IMR-90 (cell line): ENCODE data around the gene TCF12.

Experiments
- CEBPB ChIP-seq: IDR thresholded peaks from 2 replicates; pipeline ENCODE4 v1.6.1; 2012; ENCODE audit warnings: low read depth, low read length, improper control_type of control experiment
- FOS ChIP-seq: fragments of 150-350 bp; IDR thresholded peaks from 2 replicates; pipeline ENCODE4 v1.6.1; 2016; ENCODE audit warnings: low read depth, low read length
- MAFK ChIP-seq: IDR thresholded peaks from 2 replicates; pipeline ENCODE4 v1.6.1; 2012; ENCODE audit warnings: low read depth, low read length, improper control_type of control experiment
- MAZ ChIP-seq: IDR thresholded peaks from 2 replicates; pipeline ENCODE4 v1.6.1; 2012; ENCODE audit warnings: low read depth, mild to moderate bottlenecking, low read length, improper control_type of control experiment, moderate library complexity, borderline replicate concordance
- MXI1 ChIP-seq: IDR thresholded peaks from 2 replicates; pipeline ENCODE4 v1.6.1; 2012; ENCODE audit warnings: low read depth, mild to moderate bottlenecking, low read length, moderate library complexity, borderline replicate concordance
- POLR2A ChIP-seq: IDR thresholded peaks from 2 replicates; pipeline ENCODE4 v1.6.1; 2012; ENCODE audit warnings: mild to moderate bottlenecking, low read depth, low read length
- RAD21 ChIP-seq: IDR thresholded peaks from 2 replicates; pipeline ENCODE4 v1.6.1; 2012; ENCODE audit warnings: low read length, improper control_type of control experiment
- RCOR1 ChIP-seq: IDR thresholded peaks from 2 replicates; pipeline ENCODE4 v1.6.1; 2012; ENCODE audit warnings: mild to moderate bottlenecking, low read length, improper control_type of control experiment; ENCODE audit not compliant: insufficient replicate concordance
- RFX5 ChIP-seq: IDR thresholded peaks from 2 replicates; pipeline ENCODE4 v1.8.0; 2012; ENCODE audit warnings: low read depth, mild to moderate bottlenecking, low read length, moderate library complexity
- SMC3 ChIP-seq: fragments of 150-350 bp; IDR thresholded peaks from 2 replicates; pipeline ENCODE4 v1.6.1; 2016; ENCODE audit warnings: low read depth, mild to moderate bottlenecking, antibody characterized with exemption, low read length, moderate library complexity
- TF ChIP-seq, protein P1 (sequence below): fragments of 150-350 bp; IDR thresholded peaks from 2 replicates; pipeline ENCODE4 v1.6.1; 2017; ENCODE audit warnings: mild to moderate bottlenecking, antibody characterized with exemption, low read length, low read depth
- TF ChIP-seq, protein P2 (sequence below): conservative IDR thresholded peaks from 2 replicates; pipeline ENCODE4 v1.5.1; 2012; ENCODE audit warnings: mild to moderate bottlenecking, low read depth, low read length, improper control_type of control experiment
- TF ChIP-seq, protein P3 (sequence below): fragments of 150-350 bp; IDR thresholded peaks from 2 replicates; pipeline ENCODE4 v1.6.1; 2016; ENCODE audit warnings: low read depth, mild to moderate bottlenecking, low read length, moderate library complexity, borderline replicate concordance

DNA sequence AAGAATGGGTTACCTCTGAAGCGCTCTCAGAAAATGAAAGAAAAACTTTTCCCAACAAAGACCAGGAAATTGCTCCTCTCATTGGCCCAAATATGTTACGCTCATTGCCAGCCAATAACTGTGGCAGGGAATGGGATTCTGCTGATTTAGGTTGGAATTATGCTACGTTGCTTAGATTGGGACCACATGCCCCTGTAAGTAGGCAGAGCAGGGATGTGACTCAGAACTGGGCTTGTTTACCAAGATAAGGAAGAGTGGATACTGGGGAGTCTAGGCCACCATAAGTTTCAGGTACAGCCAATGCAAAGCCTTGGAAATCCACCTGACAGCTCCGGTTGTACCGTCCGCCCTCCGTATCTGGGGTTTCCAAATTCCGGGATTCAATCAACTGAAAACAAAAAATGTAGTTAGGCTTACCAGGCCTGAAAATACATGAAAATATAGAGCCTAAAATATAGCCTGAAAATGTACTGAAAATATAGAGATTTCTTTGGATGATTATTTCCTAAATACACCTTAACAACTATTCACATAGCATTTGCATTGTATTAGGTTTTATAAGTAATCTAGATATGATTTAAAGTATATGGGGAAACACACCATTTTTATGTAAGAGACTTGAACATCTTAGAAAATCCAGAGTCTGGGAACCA, 1.5 kb upstream of the TCF12 start:
- TF ChIP-seq RCOR1 (no peak), RFX5 (no peak), RAD21 (no peak), POLR2A (no peak), SMC3 (no peak), MAFK (no peak), FOS (no peak), MXI1 (no peak), CEBPB (no peak), MAZ (no peak)
- TF ChIP-seq, protein P1, sequence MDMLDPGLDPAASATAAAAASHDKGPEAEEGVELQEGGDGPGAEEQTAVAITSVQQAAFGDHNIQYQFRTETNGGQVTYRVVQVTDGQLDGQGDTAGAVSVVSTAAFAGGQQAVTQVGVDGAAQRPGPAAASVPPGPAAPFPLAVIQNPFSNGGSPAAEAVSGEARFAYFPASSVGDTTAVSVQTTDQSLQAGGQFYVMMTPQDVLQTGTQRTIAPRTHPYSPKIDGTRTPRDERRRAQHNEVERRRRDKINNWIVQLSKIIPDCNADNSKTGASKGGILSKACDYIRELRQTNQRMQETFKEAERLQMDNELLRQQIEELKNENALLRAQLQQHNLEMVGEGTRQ, result no peak
- TF ChIP-seq, protein P2, sequence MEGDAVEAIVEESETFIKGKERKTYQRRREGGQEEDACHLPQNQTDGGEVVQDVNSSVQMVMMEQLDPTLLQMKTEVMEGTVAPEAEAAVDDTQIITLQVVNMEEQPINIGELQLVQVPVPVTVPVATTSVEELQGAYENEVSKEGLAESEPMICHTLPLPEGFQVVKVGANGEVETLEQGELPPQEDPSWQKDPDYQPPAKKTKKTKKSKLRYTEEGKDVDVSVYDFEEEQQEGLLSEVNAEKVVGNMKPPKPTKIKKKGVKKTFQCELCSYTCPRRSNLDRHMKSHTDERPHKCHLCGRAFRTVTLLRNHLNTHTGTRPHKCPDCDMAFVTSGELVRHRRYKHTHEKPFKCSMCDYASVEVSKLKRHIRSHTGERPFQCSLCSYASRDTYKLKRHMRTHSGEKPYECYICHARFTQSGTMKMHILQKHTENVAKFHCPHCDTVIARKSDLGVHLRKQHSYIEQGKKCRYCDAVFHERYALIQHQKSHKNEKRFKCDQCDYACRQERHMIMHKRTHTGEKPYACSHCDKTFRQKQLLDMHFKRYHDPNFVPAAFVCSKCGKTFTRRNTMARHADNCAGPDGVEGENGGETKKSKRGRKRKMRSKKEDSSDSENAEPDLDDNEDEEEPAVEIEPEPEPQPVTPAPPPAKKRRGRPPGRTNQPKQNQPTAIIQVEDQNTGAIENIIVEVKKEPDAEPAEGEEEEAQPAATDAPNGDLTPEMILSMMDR, result no peak
- TF ChIP-seq, protein P3, sequence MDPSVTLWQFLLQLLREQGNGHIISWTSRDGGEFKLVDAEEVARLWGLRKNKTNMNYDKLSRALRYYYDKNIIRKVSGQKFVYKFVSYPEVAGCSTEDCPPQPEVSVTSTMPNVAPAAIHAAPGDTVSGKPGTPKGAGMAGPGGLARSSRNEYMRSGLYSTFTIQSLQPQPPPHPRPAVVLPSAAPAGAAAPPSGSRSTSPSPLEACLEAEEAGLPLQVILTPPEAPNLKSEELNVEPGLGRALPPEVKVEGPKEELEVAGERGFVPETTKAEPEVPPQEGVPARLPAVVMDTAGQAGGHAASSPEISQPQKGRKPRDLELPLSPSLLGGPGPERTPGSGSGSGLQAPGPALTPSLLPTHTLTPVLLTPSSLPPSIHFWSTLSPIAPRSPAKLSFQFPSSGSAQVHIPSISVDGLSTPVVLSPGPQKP, result no peak
